GM18861 (cell line): Measurements from ENCODE around the gene MUCL1.

Experiments
- ATAC-seq: cut with Tn5 transposase; IDR thresholded peaks from one replicate; pipeline ENCODE4 v1.9.1; 2021; ENCODE audit not compliant: unreplicated experiment

MUCL1 gene

GRCh38 chr12:54891717-54892478 lies 37.6 kb downstream of the MUCL1 start:
- ATAC-seq, result no peak
